ENCODE results near the gene EXPH5.
A peak's percentile ranks its signal among the peaks of the same experiment; 100 is the strongest.

The EXPH5 gene

GRCh38 chr11:108558222-108558621, 35.3 kb downstream of the EXPH5 start:
- no peak for DNase-seq

- DNase-seq, result no peak
These were observed 37.5 kb downstream of the EXPH5 start for GRCh38 chr11:108556019-108556418.

- DNase-seq, result peak; percentile 81
These were observed 41.7 kb downstream of the EXPH5 start for GRCh38 chr11:108551651-108552462.

- DNase-seq, result no peak
These were observed 44.2 kb downstream of the EXPH5 start for GRCh38 chr11:108549319-108549885.

- no peak for DNase-seq
These were observed 47.6 kb downstream of the EXPH5 start for GRCh38 chr11:108545909-108546501.

- DNase-seq, result no peak
These were observed 50.1 kb downstream of the EXPH5 start for GRCh38 chr11:108543316-108543964.

GRCh38 chr11:108541531-108541930, 52.0 kb downstream of the EXPH5 start:
- no peak for DNase-seq

- DNase-seq, result no peak
These were observed 55.1 kb downstream of the EXPH5 start for GRCh38 chr11:108538502-108538901.

- no peak for DNase-seq
These were observed 55.5 kb downstream of the EXPH5 start for GRCh38 chr11:108538022-108538424.

GRCh38 chr11:108536783-108537182, 56.8 kb downstream of the EXPH5 start:
- DNase-seq, result no peak

GRCh38 chr11:108535384-108535955, 58.1 kb downstream of the EXPH5 start:
- no peak for DNase-seq

- no peak for DNase-seq
These were observed 59.2 kb downstream of the EXPH5 start for GRCh38 chr11:108534274-108534882.

GRCh38 chr11:108530426-108530825, 63.1 kb downstream of the EXPH5 start:
- DNase-seq, result no peak

- no peak for DNase-seq
These were observed 66.2 kb downstream of the EXPH5 start for GRCh38 chr11:108527382-108527781.

- DNase-seq, result no peak
These were observed 68.4 kb downstream of the EXPH5 start for GRCh38 chr11:108525161-108525560.

- DNase-seq, result no peak
These were observed 69.1 kb downstream of the EXPH5 start for GRCh38 chr11:108524422-108524821.

- no peak for DNase-seq
These were observed 71.2 kb downstream of the EXPH5 start for GRCh38 chr11:108522318-108522717.

- no peak for DNase-seq
These were observed 75.0 kb downstream of the EXPH5 start for GRCh38 chr11:108518581-108518980.

- DNase-seq, result no peak
These were observed 77.4 kb downstream of the EXPH5 start for GRCh38 chr11:108516125-108516524.

- DNase-seq, result no peak
These were observed 80.9 kb downstream of the EXPH5 start for GRCh38 chr11:108512708-108513107.

GRCh38 chr11:108511851-108512474, 81.6 kb downstream of the EXPH5 start:
- no peak for DNase-seq

Measured in hematopoietic multipotent progenitor cell treated with erythropoietin and hydrocortisone succinate and interleukin-3 and kit ligand, for 6 days (in vitro differentiated cells).